ENCODE results near the gene DCTN3. TPM values are rescaled to one million over a fixed set of nuclear protein-coding genes. Genes with fewer than 3 reads are reported as not detected.

The DCTN3 gene
- total and polyA plus RNA-seq, 9 of the 15 experiments (the other 6 are each of a cell fraction or from before 2014, with no cell fraction given): 11.0 to 51.0 (median 41.9) TPM

GRCh38 chr9:34664281-34665066, 44.2 kb upstream of the DCTN3 start:
- Histone ChIP-seq H3K9me3 (replicated peaks; ENCODE audit: control insufficient read depth, insufficient read depth, low read depth, low read length) (no peaks in the 10 kb centered on the region), H3K36me3 (ENCODE audit: control insufficient read depth, insufficient read depth, low read length) (peaks cover 14% of the 10 kb centered on the region; the same call in 2 of the 3 replicates), H3K79me2 (ENCODE audit: control insufficient read depth, insufficient read depth, low read length) (peaks cover 28% of the 10 kb centered on the region), H3K4me3 (peak overlapping the region; percentile 48), H3K9ac (ENCODE audit: insufficient read depth in 1 of 2, low read depth in 2 of 2, low read length in 2 of 2) (peak overlapping the region; percentile 43 to 92), H2AFZ (ENCODE audit: low read depth, low read length) (peak overlapping the region; percentile 82; the same call in 1 of the 2 replicates), H3K27me3 (ENCODE audit: control insufficient read depth in 2 of 2, insufficient read depth in 2 of 2, low read length in 2 of 2) (no peaks in the 10 kb centered on the region), H3K27ac (ENCODE audit: extremely low read depth, low read depth, low read length) (peak overlapping the region; percentile 60; the same call in 2 of the 3 replicates), H4K20me1 (replicated peaks; ENCODE audit: control insufficient read depth, insufficient read depth, low read length) (0 out of 2 replicates have a peak, but pooled peaks cover 4% of the 10 kb centered on the region), H3K4me1 (replicated peaks in 1 of 2; ENCODE audit: control insufficient read depth in 2 of 2, insufficient read depth in 2 of 2, low read length in 2 of 2) (peaks cover 17 to 18% of the 10 kb centered on the region in 2 experiments), H3K4me2 (ENCODE audit: insufficient read depth, low read length) (peak overlapping the region; percentile 83), H3K9me1 (ENCODE audit: control insufficient read depth, insufficient read depth, low read length) (peaks cover 2% of the 10 kb centered on the region)
- FAIRE-seq (peak; percentile 91), ATAC-seq (peak; percentile 87), DNase-seq (ENCODE audit: extremely low read depth in 1 of 4, low spot score in 3 of 4) (peak; percentile 57 to 88 (median 64))
- 5% methylated on average over 17 of the region's 18 CpGs for WGBS (ENCODE audit: insufficient coverage, low coverage, missing lambda C conversion rate)
- ChIA-PET POLR2A (interaction anchor here (0.6 to 1.3 kb wide), 4 partner anchors 18 to 832 kb away, joined by 3 read pairs; partner anchors contain the start of gene GALT), CTCF (ENCODE audit: low intra/inter-chr PET ratio) (interaction anchor here (1.0 to 1.2 kb wide), 3 partner anchors 17 to 37 kb away, joined by 3 to 4 read pairs (median 3); partner anchors contain the start of gene GALT)
- in situ Hi-C loops (cut with MboI): no loop called here
- intact Hi-C loops (cut with micrococcal nuclease): no loop called here
- BruUV-seq (replicated peaks): TSS peak; percentile 85
- no peak for TF ChIP-seq U2AF1 (optimal IDR thresholded peaks at IDR 0.05; ENCODE audit: low read depth, low read length)
- no peak for TF ChIP-seq ZNF444 (CRISPR knock-in tag; IDR thresholded peaks at IDR 0.05)
- TF ChIP-seq ZNF583 (CRISPR knock-in tag; IDR thresholded peaks at IDR 0.05): no peak
- TF ChIP-seq GTF3C2 (IDR thresholded peaks at IDR 0.05; ENCODE audit: borderline replicate concordance, extremely low read depth, insufficient read length): no peak
- TF ChIP-seq SRSF7 (optimal IDR thresholded peaks at IDR 0.05; ENCODE audit: low read depth, low read length): no peak
- no peak for TF ChIP-seq SAFB (IDR thresholded peaks at IDR 0.05; ENCODE audit: borderline replicate concordance, low read depth, low read length)
- peak; percentile 29; the same call in 1 of the 2 replicates for TF ChIP-seq SMC3 (conservative IDR thresholded peaks at IDR 0.05; ENCODE audit: insufficient read depth, low read depth, low read length)
- no peak for TF ChIP-seq HDAC8 (tag; IDR thresholded peaks at IDR 0.05)
- no peak for TF ChIP-seq RBBP5 (IDR thresholded peaks at IDR 0.05; ENCODE audit: borderline replicate concordance, insufficient read depth, low read length, poor library complexity, severe bottlenecking)
- TF ChIP-seq ZBTB2 (IDR thresholded peaks at IDR 0.05): no peak
- TF ChIP-seq CBX1 (IDR thresholded peaks at IDR 0.05; ENCODE audit: low read depth): no peak
- TF ChIP-seq ZKSCAN1 (IDR thresholded peaks at IDR 0.05; ENCODE audit: low read depth, low read length): no peak
- no peak for TF ChIP-seq ELK1 (CRISPR knock-in tag; IDR thresholded peaks at IDR 0.05)
- TF ChIP-seq SOX6 (IDR thresholded peaks at IDR 0.05): 0 out of 2 replicates have a peak, but pooled peaks have one; percentile 15
- TF ChIP-seq GABPB1 (CRISPR knock-in tag; IDR thresholded peaks at IDR 0.05): no peak

Data from K562 (cell line).